DND-41 (cell line): ENCODE results near the gene DDC.
"Not testable (repeated sequence)": the region's sequence is repeated elsewhere in the genome, so short reads cannot be mapped to it uniquely, and the experiment has no call there.

Experiments
- ATAC-seq: fragments of 200-7000 bp; cut with Tn5 transposase; 3 replicates; pipeline ENCODE4 v1.9.1; 2021; ENCODE audit warnings: low read depth; ENCODE audit not compliant: insufficient read depth
- DNase-seq: peaks from one replicate; pipeline ENCODE4 v3.0.0-alpha.2; 2020
- H2AFZ ChIP-seq: 2 replicates; pipeline ENCODE4 v1.6.0; 2012; ENCODE audit warnings: low read depth, low read length
- H3K27ac ChIP-seq: 2 replicates; pipeline ENCODE4 v1.5.1; 2012; ENCODE audit warnings: low read length, inconsistent platforms
- H3K27me3 ChIP-seq: fragments of 200-600 bp; sonication (generic); 2 replicates; pipeline ENCODE4 v1.6.0; 2012; ENCODE audit warnings: low read length, mild to moderate bottlenecking, inconsistent platforms; ENCODE audit not compliant: insufficient read depth, poor library complexity
- H3K36me3 ChIP-seq: 2 replicates; pipeline ENCODE4 v1.5.1; 2012; ENCODE audit warnings: low read length, inconsistent platforms; ENCODE audit not compliant: insufficient read depth
- H3K4me1 ChIP-seq: 2 replicates; pipeline ENCODE4 v1.5.1; 2012; ENCODE audit warnings: mild to moderate bottlenecking, low read length; ENCODE audit not compliant: insufficient read depth
- H3K4me2 ChIP-seq: 2 replicates; pipeline ENCODE4 v1.6.0; 2012; ENCODE audit warnings: mild to moderate bottlenecking, moderate library complexity, low read length, inconsistent platforms; ENCODE audit not compliant: insufficient read depth
- H3K4me3 ChIP-seq, 2 experiments: fragments of 200-600 bp in 1 of 2; shearing (Covaris generic) in 1 of 2; 2 replicates each; pipeline ENCODE4 v1.5.1; 2012 to 2016; ENCODE audit warnings: inconsistent platforms in 2 of 2, low read length in 2 of 2, mild to moderate bottlenecking in 2 of 2, low read depth in 1 of 2, moderate library complexity in 1 of 2
- H3K79me2 ChIP-seq: 2 replicates; pipeline ENCODE4 v1.6.0; 2012; ENCODE audit warnings: low read length, inconsistent platforms; ENCODE audit not compliant: insufficient read depth
- H3K9ac ChIP-seq: 2 replicates; pipeline ENCODE4 v1.6.0; 2012; ENCODE audit warnings: low read depth, mild to moderate bottlenecking, inconsistent platforms, low read length, moderate library complexity
- H3K9me3 ChIP-seq: 2 replicates; pipeline ENCODE4 v1.5.1; 2012; ENCODE audit warnings: low read length, moderate library complexity, mild to moderate bottlenecking, inconsistent platforms; ENCODE audit not compliant: insufficient read depth, severe bottlenecking
- H4K20me1 ChIP-seq: 2 replicates; pipeline ENCODE4 v1.6.0; 2012; ENCODE audit warnings: low read length; ENCODE audit not compliant: insufficient read depth
- EZH2 ChIP-seq: IDR thresholded peaks from 3 replicates; pipeline ENCODE4 v1.6.1; 2012; ENCODE audit warnings: borderline replicate concordance, low read depth, mild to moderate bottlenecking, moderate library complexity, low read length, inconsistent platforms; ENCODE audit not compliant: severe bottlenecking
- TF ChIP-seq, protein P1 (sequence below): IDR thresholded peaks from 2 replicates; pipeline ENCODE4 v1.5.1; 2012; ENCODE audit warnings: borderline replicate concordance, low read length, moderate library complexity, mild to moderate bottlenecking; ENCODE audit not compliant: poor library complexity, severe bottlenecking; ENCODE audit errors: extremely low read depth

Gene DDC

DNA sequence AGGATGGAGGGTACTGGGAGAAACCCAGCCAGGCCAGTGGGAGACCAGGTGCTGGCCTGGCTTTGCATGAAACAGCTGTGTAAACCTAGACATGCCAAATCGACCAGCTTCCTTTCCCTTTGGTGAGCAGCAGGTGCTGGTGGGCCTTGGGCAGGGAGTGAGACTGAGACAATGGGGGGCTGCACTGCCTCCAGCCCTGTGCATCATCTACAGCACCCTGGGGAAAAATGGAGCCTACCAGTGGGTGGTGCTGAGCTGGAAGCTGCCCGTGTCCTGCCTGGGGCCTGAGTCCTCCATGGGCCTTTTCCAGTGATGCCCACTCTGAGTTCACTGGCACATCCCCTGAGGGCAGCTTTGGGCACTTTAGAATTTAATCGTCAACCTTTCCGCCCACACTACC, 19.2 kb upstream of the DDC start:
- ATAC-seq: no peak
- H3K4me1 ChIP-seq: no peaks in the 10 kb centered on the region

GRCh38 chr7:50583295-50583694, 18.1 kb upstream of the DDC start:
- H3K9ac ChIP-seq, H3K36me3 ChIP-seq, DNase-seq, H3K4me1 ChIP-seq, H3K27me3 ChIP-seq, H3K27ac ChIP-seq, H2AFZ ChIP-seq, H3K4me2 ChIP-seq, H3K4me3 ChIP-seq, ATAC-seq, H3K9me3 ChIP-seq, H4K20me1 ChIP-seq, H3K79me2 ChIP-seq: not testable (repeated sequence)

More for the DNA sequence above, 19.2 kb upstream of the DDC start:
- Histone ChIP-seq H3K36me3 (no peaks in the 10 kb centered on the region), H4K20me1 (no peaks in the 10 kb centered on the region), H3K27me3 (no peaks in the 10 kb centered on the region), H3K27ac (no peak overlapping the region), H3K79me2 (no peaks in the 10 kb centered on the region), H3K9ac (no peak overlapping the region), H2AFZ (no peak overlapping the region), H3K4me3 (no peak overlapping the region), H3K9me3 (peaks cover 4% of the 10 kb centered on the region), H3K4me2 (no peak overlapping the region)
- DNase-seq: no peak
- TF ChIP-seq EZH2: no peak

DNA sequence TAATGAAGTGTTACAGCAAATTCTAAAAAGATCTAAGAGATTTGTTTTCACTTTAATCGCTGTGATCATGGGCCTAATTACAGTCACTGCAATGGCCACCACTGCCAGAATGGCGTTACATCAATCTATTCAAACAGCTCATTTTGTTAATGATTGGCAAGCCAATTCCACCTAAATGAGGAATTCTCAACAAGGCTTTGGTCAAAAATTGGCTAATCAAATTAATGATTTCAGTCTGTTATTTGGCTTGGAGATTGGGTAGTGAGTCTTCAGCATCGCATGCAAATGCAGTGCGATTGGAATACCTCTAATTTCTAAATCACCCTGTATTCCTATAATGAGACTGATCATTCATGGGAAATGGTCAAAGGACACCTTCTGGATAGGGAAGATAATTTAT, 17.1 kb upstream of the DDC start:
- H3K4me3 ChIP-seq, H4K20me1 ChIP-seq, H3K79me2 ChIP-seq, H2AFZ ChIP-seq, H3K36me3 ChIP-seq, H3K9me3 ChIP-seq, DNase-seq, H3K4me2 ChIP-seq, H3K9ac ChIP-seq, ATAC-seq, H3K27me3 ChIP-seq, H3K4me1 ChIP-seq, H3K27ac ChIP-seq: not testable (repeated sequence)

DNA sequence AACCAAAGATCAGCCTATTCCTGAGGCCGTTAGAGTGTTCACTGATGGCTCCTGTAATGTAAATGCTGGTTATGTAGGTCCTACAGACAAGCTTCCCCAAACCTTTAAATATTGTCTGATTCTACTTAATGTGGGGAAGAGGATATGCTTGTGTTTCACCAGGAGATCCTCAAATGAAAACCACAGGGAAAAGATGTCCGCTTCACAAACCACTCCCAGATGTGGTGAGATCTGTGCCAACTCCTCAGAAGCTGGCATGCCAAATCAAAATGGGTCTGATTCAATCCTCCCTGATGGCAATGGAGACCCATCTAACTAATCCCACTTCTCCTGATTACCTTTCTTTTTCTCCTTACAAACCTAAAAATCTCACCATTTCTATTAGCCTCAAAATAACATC, 15.5 kb upstream of the DDC start:
- H3K4me1 ChIP-seq, ATAC-seq, H3K36me3 ChIP-seq, H3K4me3 ChIP-seq, H3K9ac ChIP-seq, H3K27me3 ChIP-seq, H3K27ac ChIP-seq, H3K4me2 ChIP-seq, H3K9me3 ChIP-seq, H2AFZ ChIP-seq, H4K20me1 ChIP-seq, H3K79me2 ChIP-seq, DNase-seq: not testable (repeated sequence)

GRCh38 chr7:50580057-50580456, 14.9 kb upstream of the DDC start:
- Histone ChIP-seq H3K4me2 (no peak overlapping the region), H2AFZ (no peak overlapping the region), H3K27me3 (no peaks in the 10 kb centered on the region), H3K9ac (no peak overlapping the region), H3K4me1 (no peaks in the 10 kb centered on the region), H3K4me3 (no peak overlapping the region), H3K36me3 (no peaks in the 10 kb centered on the region), H3K27ac (no peak overlapping the region), H4K20me1 (no peaks in the 10 kb centered on the region), H3K9me3 (peaks cover 4% of the 10 kb centered on the region), H3K79me2 (no peaks in the 10 kb centered on the region)
- ATAC-seq (no peak), DNase-seq (no peak)
- TF ChIP-seq, protein P1, sequence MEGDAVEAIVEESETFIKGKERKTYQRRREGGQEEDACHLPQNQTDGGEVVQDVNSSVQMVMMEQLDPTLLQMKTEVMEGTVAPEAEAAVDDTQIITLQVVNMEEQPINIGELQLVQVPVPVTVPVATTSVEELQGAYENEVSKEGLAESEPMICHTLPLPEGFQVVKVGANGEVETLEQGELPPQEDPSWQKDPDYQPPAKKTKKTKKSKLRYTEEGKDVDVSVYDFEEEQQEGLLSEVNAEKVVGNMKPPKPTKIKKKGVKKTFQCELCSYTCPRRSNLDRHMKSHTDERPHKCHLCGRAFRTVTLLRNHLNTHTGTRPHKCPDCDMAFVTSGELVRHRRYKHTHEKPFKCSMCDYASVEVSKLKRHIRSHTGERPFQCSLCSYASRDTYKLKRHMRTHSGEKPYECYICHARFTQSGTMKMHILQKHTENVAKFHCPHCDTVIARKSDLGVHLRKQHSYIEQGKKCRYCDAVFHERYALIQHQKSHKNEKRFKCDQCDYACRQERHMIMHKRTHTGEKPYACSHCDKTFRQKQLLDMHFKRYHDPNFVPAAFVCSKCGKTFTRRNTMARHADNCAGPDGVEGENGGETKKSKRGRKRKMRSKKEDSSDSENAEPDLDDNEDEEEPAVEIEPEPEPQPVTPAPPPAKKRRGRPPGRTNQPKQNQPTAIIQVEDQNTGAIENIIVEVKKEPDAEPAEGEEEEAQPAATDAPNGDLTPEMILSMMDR: no peak
- no peak for TF ChIP-seq EZH2

- H3K79me2 ChIP-seq, DNase-seq, H3K27me3 ChIP-seq, H3K4me3 ChIP-seq, H4K20me1 ChIP-seq, ATAC-seq, H3K9ac ChIP-seq, H2AFZ ChIP-seq, H3K4me2 ChIP-seq, H3K27ac ChIP-seq, H3K4me1 ChIP-seq, H3K36me3 ChIP-seq, H3K9me3 ChIP-seq: not testable (repeated sequence)
These were observed 12.9 kb upstream of the DDC start for GRCh38 chr7:50578105-50578504.
